ENCODE results near the gene SAE1. TPM values are rescaled to one million over a fixed set of nuclear protein-coding genes. Genes with fewer than 3 reads are reported as not detected.
A peak's percentile ranks its signal among the peaks of the same experiment; 100 is the strongest.

Gene SAE1
- polyA plus RNA-seq (2011; rRNA removed): 229 and 249 TPM in 2 replicates
- polyA plus RNA-seq (2012; cell fraction: cytosol; rRNA removed): 190 and 220 TPM in 2 replicates
- 134 and 175 TPM in 2 replicates for polyA plus RNA-seq (2012; cell fraction: nucleus; rRNA removed)
- polyA plus RNA-seq (2017; fragmentation: RNase III; extraction: RNeasy Plus Mini Kit Qiagen cat#74134 plus additional on column Dnase treatment): 187 to 206 TPM (median 205 TPM) in 3 replicates
- polyA minus RNA-seq (2011; rRNA and poly(A)+ RNA removed): 87.6 and 96.8 TPM in 2 replicates

DNA sequence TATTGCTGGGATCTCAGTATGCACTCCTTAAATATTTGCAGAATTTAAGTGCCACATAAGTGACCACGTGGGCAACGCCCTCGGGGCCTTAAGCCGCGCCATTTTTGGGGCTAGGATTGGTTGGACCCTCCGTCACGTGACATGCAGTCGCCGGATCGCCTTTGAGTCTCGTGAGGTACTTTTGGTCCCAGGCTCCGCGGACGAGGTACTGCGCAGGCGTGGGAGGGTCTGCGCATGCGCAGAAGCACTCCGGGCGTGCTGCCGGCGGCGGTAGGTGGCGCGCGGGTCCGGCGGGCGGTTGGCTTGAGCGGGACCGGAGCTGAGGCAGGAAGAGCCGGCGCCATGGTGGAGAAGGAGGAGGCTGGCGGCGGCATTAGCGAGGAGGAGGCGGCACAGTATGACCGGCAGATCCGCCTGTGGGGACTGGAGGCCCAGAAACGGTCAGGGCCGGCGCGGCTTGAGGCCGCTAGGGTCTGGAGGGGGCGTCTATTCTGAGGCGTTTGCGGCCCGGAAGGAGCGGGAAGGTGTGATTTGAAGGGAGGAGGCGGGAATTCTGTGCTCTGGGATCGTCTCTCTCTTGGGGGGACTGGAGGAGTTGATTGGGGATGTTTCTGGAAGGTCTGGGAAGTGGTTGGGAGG lies at the start of gene SAE1:
SAE1 (plus strand) TSS at position 247 of the 639 bp plus-strand sequence; CDS start at position 343, 96 bp downstream.
- ChIA-PET CTCF (interaction anchor here (0.7 to 7.3 kb wide), 20 partner anchors 10 to 290 kb away, joined by 3 to 72 read pairs (median 5); no protein-coding TSS in a partner anchor), POLR2A (interaction anchor here (0.7 to 2.1 kb wide), 12 partner anchors 10 to 218 kb away, joined by 3 to 22 read pairs (median 4); partner anchors contain the start of genes CCDC9 and ZC3H4)
- peaks cover 35% of the 10 kb centered on the region for H3K4me1 ChIP-seq
- H3K4me2 ChIP-seq: peak within 1 kb of the TSS; percentile 73
- H3K27ac ChIP-seq: peak within 1 kb of the TSS; percentile 92 to 93
- H3K4me3 ChIP-seq: peak within 1 kb of the TSS; percentile 71
- FAIRE-seq: peak; percentile 97
- H3K9me3 ChIP-seq: 0 out of 3 replicates have a peak, but pooled peaks cover 5% of the 10 kb centered on the region
- peak; percentile 91 to 92 for ATAC-seq
- peak; percentile 100 for DNase-seq (ENCODE audit: low read depth in 1 of 2, low spot score in 1 of 2)
- WGBS (ENCODE audit: missing lambda C conversion rate): 1% methylated on average over 51 of the region's 51 CpGs
- TF ChIP-seq FOSL2 (IDR thresholded peaks at IDR 0.05) (no peak), FOSL2 (CRISPR knock-in tag; IDR thresholded peaks at IDR 0.05) (peak; percentile 44; the same call in 1 of the 2 replicates), SMC3 (IDR thresholded peaks at IDR 0.05) (no peak), CEBPB (IDR thresholded peaks at IDR 0.05) (no peak), NPAS2 (CRISPR knock-in tag; IDR thresholded peaks at IDR 0.05; ENCODE audit: borderline replicate concordance) (peak; percentile 63; the same call in 1 of the 2 replicates), NR3C1 (IDR thresholded peaks at IDR 0.05) (no peak), JUN (IDR thresholded peaks at IDR 0.05) (peak; percentile 46 to 93; a peak in 4 of 5 replicates), TP53 (CRISPR knock-in tag; IDR thresholded peaks at IDR 0.05) (no peak), TFCP2L1 (CRISPR knock-in tag; IDR thresholded peaks at IDR 0.05) (no peak), RAD21 (conservative IDR thresholded peaks at IDR 0.05 in 1 of 2, IDR thresholded peaks at IDR 0.05 in 1 of 2) (peak in 1 of 2 experiments; percentile 53; a peak in 2 of 5 replicates), HEYL (CRISPR knock-in tag; IDR thresholded peaks at IDR 0.05) (peak; percentile 69; the same call in 1 of the 2 replicates), HOXB13 (CRISPR knock-in tag; IDR thresholded peaks at IDR 0.05; ENCODE audit: low read depth) (0 out of 2 replicates have a peak, but pooled peaks have one; percentile 72), GATA3 (IDR thresholded peaks at IDR 0.05; ENCODE audit: borderline replicate concordance) (no peak; the same call in 1 of the 2 replicates), EP300 (IDR thresholded peaks at IDR 0.05) (no peak), FOSB (CRISPR knock-in tag; IDR thresholded peaks at IDR 0.05) (no peak), CHD4 (IDR thresholded peaks at IDR 0.05; ENCODE audit: borderline replicate concordance) (no peak), HOXB5 (CRISPR knock-in tag; IDR thresholded peaks at IDR 0.05) (peak; percentile 61; the same call in 1 of the 2 replicates), MAZ (IDR thresholded peaks at IDR 0.05; ENCODE audit: borderline replicate concordance, low read depth, low read length) (no peak), PHF8 (IDR thresholded peaks at IDR 0.05; ENCODE audit: borderline replicate concordance, low read depth) (peak; percentile 84; the same call in 1 of the 2 replicates), JUNB (IDR thresholded peaks at IDR 0.05) (no peak), CBX2 (IDR thresholded peaks at IDR 0.05; ENCODE audit: borderline replicate concordance, low read depth) (no peak), ZC3H11A (IDR thresholded peaks at IDR 0.05) (no peak), SREBF2 (IDR thresholded peaks at IDR 0.05) (no peak), CHD2 (IDR thresholded peaks at IDR 0.05; ENCODE audit: low read length, partially characterized antibody) (no peak)
- TF ChIP-seq, protein P1, sequence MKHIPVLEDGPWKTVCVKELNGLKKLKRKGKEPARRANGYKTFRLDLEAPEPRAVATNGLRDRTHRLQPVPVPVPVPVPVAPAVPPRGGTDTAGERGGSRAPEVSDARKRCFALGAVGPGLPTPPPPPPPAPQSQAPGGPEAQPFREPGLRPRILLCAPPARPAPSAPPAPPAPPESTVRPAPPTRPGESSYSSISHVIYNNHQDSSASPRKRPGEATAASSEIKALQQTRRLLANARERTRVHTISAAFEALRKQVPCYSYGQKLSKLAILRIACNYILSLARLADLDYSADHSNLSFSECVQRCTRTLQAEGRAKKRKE (CRISPR knock-in tag; IDR thresholded peaks at IDR 0.05; ENCODE audit: low read depth): no peak
- TF ChIP-seq, protein P2, sequence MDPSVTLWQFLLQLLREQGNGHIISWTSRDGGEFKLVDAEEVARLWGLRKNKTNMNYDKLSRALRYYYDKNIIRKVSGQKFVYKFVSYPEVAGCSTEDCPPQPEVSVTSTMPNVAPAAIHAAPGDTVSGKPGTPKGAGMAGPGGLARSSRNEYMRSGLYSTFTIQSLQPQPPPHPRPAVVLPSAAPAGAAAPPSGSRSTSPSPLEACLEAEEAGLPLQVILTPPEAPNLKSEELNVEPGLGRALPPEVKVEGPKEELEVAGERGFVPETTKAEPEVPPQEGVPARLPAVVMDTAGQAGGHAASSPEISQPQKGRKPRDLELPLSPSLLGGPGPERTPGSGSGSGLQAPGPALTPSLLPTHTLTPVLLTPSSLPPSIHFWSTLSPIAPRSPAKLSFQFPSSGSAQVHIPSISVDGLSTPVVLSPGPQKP (IDR thresholded peaks at IDR 0.05; ENCODE audit: low read depth, low read length): no peak
- TF ChIP-seq, protein P3, sequence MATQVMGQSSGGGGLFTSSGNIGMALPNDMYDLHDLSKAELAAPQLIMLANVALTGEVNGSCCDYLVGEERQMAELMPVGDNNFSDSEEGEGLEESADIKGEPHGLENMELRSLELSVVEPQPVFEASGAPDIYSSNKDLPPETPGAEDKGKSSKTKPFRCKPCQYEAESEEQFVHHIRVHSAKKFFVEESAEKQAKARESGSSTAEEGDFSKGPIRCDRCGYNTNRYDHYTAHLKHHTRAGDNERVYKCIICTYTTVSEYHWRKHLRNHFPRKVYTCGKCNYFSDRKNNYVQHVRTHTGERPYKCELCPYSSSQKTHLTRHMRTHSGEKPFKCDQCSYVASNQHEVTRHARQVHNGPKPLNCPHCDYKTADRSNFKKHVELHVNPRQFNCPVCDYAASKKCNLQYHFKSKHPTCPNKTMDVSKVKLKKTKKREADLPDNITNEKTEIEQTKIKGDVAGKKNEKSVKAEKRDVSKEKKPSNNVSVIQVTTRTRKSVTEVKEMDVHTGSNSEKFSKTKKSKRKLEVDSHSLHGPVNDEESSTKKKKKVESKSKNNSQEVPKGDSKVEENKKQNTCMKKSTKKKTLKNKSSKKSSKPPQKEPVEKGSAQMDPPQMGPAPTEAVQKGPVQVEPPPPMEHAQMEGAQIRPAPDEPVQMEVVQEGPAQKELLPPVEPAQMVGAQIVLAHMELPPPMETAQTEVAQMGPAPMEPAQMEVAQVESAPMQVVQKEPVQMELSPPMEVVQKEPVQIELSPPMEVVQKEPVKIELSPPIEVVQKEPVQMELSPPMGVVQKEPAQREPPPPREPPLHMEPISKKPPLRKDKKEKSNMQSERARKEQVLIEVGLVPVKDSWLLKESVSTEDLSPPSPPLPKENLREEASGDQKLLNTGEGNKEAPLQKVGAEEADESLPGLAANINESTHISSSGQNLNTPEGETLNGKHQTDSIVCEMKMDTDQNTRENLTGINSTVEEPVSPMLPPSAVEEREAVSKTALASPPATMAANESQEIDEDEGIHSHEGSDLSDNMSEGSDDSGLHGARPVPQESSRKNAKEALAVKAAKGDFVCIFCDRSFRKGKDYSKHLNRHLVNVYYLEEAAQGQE (IDR thresholded peaks at IDR 0.05): no peak
- TF ChIP-seq, protein P4, sequence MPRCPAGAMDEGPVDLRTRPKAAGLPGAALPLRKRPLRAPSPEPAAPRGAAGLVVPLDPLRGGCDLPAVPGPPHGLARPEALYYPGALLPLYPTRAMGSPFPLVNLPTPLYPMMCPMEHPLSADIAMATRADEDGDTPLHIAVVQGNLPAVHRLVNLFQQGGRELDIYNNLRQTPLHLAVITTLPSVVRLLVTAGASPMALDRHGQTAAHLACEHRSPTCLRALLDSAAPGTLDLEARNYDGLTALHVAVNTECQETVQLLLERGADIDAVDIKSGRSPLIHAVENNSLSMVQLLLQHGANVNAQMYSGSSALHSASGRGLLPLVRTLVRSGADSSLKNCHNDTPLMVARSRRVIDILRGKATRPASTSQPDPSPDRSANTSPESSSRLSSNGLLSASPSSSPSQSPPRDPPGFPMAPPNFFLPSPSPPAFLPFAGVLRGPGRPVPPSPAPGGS (IDR thresholded peaks at IDR 0.05): peak; percentile 77; the same call in 1 of the 3 replicates
- TF ChIP-seq, protein P5, sequence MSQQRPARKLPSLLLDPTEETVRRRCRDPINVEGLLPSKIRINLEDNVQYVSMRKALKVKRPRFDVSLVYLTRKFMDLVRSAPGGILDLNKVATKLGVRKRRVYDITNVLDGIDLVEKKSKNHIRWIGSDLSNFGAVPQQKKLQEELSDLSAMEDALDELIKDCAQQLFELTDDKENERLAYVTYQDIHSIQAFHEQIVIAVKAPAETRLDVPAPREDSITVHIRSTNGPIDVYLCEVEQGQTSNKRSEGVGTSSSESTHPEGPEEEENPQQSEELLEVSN (IDR thresholded peaks at IDR 0.05; ENCODE audit: borderline replicate concordance, low read depth): peak; percentile 99
- TF ChIP-seq, protein P6, sequence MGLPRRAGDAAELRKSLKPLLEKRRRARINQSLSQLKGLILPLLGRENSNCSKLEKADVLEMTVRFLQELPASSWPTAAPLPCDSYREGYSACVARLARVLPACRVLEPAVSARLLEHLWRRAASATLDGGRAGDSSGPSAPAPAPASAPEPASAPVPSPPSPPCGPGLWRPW (IDR thresholded peaks at IDR 0.05): no peak
- TF ChIP-seq, protein P7, sequence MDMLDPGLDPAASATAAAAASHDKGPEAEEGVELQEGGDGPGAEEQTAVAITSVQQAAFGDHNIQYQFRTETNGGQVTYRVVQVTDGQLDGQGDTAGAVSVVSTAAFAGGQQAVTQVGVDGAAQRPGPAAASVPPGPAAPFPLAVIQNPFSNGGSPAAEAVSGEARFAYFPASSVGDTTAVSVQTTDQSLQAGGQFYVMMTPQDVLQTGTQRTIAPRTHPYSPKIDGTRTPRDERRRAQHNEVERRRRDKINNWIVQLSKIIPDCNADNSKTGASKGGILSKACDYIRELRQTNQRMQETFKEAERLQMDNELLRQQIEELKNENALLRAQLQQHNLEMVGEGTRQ (IDR thresholded peaks at IDR 0.05): peak; percentile 100
